NCI-H1105 treated with DMSO at 0.1 percent for 48 hours (cell line): ENCODE measurements around the gene LRRC9.
"Not testable (repeated sequence)": the region's sequence is repeated elsewhere in the genome, so short reads cannot be mapped to it uniquely, and the experiment has no call there.

ENCODE experiments used
- DNase-seq: peaks from one replicate; lab custom pipeline; 2025; lab: John Stamatoyannopoulos, UW

LRRC9 gene

GRCh38 chr14:59919570-59920377 lies at the start of gene LRRC9:
Gene LRRC9 (plus strand): TSS chr14:59920144.
- DNase-seq: peak; percentile 98

- peak; percentile 89 for DNase-seq
Measured at GRCh38 chr14:59870277-59871165, 49.4 kb upstream of the LRRC9 start, which contains the start of gene RTN1. Gene RTN1 (minus strand): TSS chr14:59870776. CDS start chr14:59870630, 146 bp downstream.

DNA sequence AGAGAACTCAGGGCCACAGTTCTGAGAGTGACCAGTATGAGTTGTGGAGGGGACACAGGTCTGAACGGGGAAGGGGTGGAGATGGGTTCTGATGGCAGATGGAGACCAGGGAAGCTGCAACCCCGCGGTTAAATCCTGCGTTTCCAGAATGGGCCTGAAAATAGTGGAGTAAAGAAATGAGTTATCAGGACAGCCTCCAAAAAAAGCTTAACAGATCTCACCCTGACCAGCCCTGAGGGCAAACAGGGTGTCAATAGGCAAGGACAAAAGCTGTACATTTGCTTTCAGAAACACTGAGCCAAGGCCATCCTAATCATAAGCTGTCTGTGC lies 48.8 kb upstream of the LRRC9 start:
- no peak for DNase-seq

- no peak for DNase-seq
Measured at GRCh38 chr14:59882957-59883356, 37.0 kb upstream of the LRRC9 start.

GRCh38 chr14:59890676-59891075 lies 29.3 kb upstream of the LRRC9 start:
- peak; percentile 74 for DNase-seq

DNA sequence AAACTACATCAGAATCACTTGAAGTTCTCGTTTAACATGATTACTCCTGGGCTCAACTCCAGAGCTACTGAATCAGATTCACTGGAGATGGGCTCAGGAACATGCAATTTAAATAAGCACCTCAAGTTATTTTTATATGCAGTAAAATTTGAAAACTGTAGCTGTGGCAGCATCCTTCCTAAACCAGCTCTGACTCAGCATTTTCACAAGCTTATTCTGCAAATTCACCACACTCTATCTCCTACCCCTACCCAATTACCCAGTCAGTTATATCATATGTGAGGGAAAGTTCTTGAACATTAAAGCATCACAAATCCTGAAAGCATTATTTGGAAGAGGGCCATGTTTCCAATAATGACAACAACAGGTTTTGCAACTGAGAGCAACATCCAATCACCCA lies 24.2 kb upstream of the LRRC9 start:
- DNase-seq: no peak

GRCh38 chr14:59897757-59898383 lies 22.1 kb upstream of the LRRC9 start:
- peak; percentile 46 for DNase-seq

DNA sequence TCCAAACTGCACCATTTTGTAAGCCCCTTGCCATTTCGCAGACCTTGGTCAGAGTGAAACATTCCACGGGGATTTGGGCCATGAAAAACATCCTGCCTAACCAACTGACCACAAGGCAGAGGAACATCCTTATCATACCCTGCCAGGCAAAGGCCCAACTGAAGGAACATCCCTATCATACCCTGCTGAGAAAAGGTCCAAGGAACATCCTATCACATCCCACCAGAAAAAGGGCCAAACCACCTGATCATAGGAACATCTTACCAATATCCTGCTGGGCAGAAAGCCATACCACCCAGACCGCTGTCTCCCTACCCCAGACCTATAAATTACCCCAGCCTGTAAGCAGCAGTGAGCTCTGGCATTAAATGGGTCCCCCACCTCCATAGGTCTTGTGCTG lies 19.4 kb upstream of the LRRC9 start:
- DNase-seq: no peak

- DNase-seq: no peak
Measured at GRCh38 chr14:59904184-59904583, 15.8 kb upstream of the LRRC9 start.

DNA sequence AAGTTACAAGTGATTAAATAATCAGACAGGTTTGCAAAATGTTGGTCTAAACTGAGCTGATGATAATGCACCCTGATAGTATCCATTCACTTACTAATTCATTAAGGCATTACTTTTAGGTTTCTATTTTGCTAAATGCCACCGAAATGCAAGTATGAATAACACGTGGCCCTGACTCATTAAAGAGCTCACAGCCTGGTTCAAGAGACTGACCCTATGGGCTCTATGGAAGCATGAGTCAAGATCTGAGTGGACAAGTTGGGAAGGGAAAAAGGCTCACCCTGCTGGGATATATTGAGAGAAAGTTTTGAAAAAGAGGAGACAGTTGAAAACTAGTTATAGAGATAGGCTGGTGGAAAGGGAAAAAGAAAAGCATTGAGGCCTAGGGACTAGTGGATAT lies 14.8 kb upstream of the LRRC9 start:
- no peak for DNase-seq

DNA sequence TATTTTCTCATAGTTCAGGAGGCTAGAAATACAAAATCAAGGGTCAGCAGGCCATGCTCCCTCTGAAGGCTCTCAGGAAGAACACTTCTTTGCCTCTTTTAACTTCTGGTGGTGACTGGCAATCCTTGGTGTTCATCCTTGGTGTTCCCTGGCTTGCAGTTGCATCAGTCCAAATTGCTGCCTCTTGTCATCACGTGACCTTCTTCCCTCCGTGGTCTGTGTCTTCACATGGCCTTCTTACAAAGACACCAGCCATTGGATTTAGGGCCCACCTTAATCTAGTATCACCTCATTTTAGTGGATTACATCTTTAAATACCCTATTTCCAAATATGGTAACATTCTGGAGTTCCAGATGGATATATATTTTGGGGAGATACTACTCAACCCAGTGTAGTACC lies 7.5 kb upstream of the LRRC9 start:
- DNase-seq: no peak

- DNase-seq: no peak
Measured at GRCh38 chr14:59913187-59913586, 6.8 kb upstream of the LRRC9 start.

GRCh38 chr14:59918824-59919569 lies 947 bp upstream of the LRRC9 start:
- DNase-seq: peak; percentile 71

DNA sequence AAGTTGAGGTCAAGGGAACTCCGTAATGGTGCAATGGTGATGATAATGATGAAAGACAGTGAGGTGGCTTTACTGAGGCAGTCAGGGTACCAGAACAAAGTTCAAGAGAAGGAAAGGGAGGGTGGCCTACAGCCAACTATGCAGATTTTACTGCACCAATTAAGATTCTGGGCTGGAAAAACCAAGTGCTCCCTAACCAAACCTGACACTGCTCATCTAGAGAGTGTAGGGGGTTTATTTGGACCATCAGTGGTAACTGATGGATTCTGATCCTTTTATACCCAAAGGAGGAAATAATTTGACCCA lies 387 bp downstream of the LRRC9 start:
- DNase-seq: no peak

GRCh38 chr14:59925797-59926196 lies 5.9 kb downstream of the LRRC9 start:
- DNase-seq: no peak

DNA sequence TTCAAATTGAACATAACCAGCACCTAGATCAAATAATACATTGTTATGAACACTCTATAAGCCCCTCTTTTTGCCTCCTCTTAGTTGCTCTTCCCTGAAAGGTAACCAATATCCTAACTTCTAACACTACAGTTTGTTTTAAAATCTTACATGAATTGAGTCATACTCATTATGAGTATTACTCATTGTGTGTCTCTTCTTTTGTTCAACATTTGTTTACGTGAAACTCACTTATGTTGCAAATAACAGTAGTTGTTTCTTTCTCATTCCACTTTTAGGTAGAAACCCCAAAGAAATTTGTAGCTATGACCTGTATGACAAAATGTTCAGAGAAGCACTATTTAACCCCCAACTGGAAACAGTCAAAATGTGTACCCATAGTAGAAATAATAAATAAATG lies 6.6 kb downstream of the LRRC9 start:
- DNase-seq: no peak

- DNase-seq: no peak
Measured at GRCh38 chr14:59931237-59931636, 11.3 kb downstream of the LRRC9 start.

GRCh38 chr14:59936145-59936544 lies 16.2 kb downstream of the LRRC9 start:
- DNase-seq: no peak

GRCh38 chr14:59939828-59940227 lies 19.9 kb downstream of the LRRC9 start:
- DNase-seq: no peak

DNA sequence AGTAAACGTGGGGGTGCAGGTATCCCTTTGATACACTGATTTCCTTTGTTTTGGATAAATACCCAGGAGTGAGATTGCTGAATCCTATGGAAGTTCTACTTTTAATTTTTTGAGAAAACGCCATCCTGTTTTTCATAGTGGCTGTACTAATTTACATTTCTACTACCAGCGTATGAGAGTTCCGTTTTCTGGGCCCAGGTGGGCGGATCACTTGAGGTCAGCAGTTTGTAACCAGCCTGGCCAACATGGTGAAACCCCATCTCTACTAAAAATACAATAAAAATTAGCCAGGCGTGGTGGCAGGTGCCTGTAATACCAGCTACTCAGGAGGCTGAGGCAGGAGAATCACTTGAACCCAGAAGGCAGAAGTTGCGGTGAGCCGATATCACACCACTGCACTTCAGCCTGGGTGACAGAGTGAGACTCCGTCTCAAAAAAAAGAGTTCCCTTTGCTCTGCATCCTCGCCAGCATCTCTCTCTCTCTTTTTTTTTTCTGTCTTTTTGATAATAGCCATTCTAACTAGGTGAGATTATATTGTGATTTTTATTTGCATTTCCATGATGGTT lies 22.4 kb downstream of the LRRC9 start:
- not testable (repeated sequence) for DNase-seq

GRCh38 chr14:59944909-59945308 lies 25.0 kb downstream of the LRRC9 start:
- DNase-seq: no peak

GRCh38 chr14:59952141-59952540 lies 32.2 kb downstream of the LRRC9 start:
- DNase-seq: not testable (repeated sequence)
